HCT116 (cell line): ENCODE data around the gene SAYSD1. TPM values are rescaled to one million over a fixed set of nuclear protein-coding genes. Genes with fewer than 3 reads are reported as not detected.

Experiments
- ATAC-seq: fragments of 200-7000 bp; cut with Tn5 transposase; 2 replicates; pipeline ENCODE4 v1.9.1; 2020; ENCODE audit warnings: mild to moderate bottlenecking, moderate library complexity
- BruUV-seq: library from RNA; stranded (reverse); fragments of 400-500 nt; replicated peaks from 2 replicates; lab custom pipeline; 2021; lab: Mats Ljungman, UMichigan
- CTCF ChIA-PET: fragments of 300-600 bp; sonication (Branson Sonifier 250); formaldehyde crosslinking; loops from one replicate; lab custom pipeline; 2021; ENCODE audit warnings: antibody characterized with exemption; lab: Charles Lee
- POLR2A ChIA-PET: fragments of 300-600, 350-600 bp; sonication (Branson Sonifier 250); formaldehyde crosslinking; loops from one replicate; lab custom pipeline; 2021; ENCODE audit warnings: antibody characterized with exemption; lab: Charles Lee
- RAD21 ChIA-PET, 2 experiments: fragments of 300-600 bp; sonication (Branson Sonifier 250); formaldehyde crosslinking; loops; one replicate each; lab custom pipeline; 2023; ENCODE audit warnings: low total read pairs in 2 of 2; ENCODE audit not compliant: uncharacterized antibody in 2 of 2, unreplicated experiment in 2 of 2, low non-redundant PET in 1 of 2; lab: Charles Lee
- DNase-seq: peaks from one replicate; pipeline ENCODE4 v3.0.0-alpha.2; 2010; ENCODE audit warnings: low read depth, low spot score
- H2AFZ ChIP-seq: fragments of 200-600 bp; shearing (Covaris generic), sonication (generic); 2 replicates; pipeline ENCODE4 v1.6.1; 2017; ENCODE audit warnings: low read depth, mixed run types, mixed read lengths, antibody characterized with exemption, low read length; ENCODE audit not compliant: poor library complexity, severe bottlenecking
- H3K27ac ChIP-seq: 2 replicates; pipeline ENCODE4 v1.5.1; 2012; ENCODE audit warnings: low read depth, low read length
- H3K27me3 ChIP-seq: fragments of 200-600 bp; sonication (generic); 2 replicates; pipeline ENCODE4 v1.6.1; 2016; ENCODE audit warnings: mixed run types, low read length, mixed read lengths; ENCODE audit not compliant: insufficient read depth
- H3K36me3 ChIP-seq, 2 experiments: fragments of 200-500 bp in 1 of 2; fragments of 200-600 bp in 1 of 2; sonication (Bioruptor generic) in 1 of 2; sonication (generic) in 1 of 2; 2 replicates each; pipeline versions ENCODE4 v1.5.1 to v1.6.1; 2014 to 2016; ENCODE audit warnings: low read length in 2 of 2, inconsistent platforms in 1 of 2, mixed read lengths in 1 of 2, mixed run types in 1 of 2; ENCODE audit not compliant: insufficient read depth in 2 of 2, control insufficient read depth in 1 of 2
- H3K4me1 ChIP-seq, 2 experiments: fragments of 200-600 bp in 1 of 2; sonication (generic) in 1 of 2; 2 replicates each; pipeline versions ENCODE4 v1.5.1 to v1.6.1; 2012 to 2017; ENCODE audit warnings: low read length in 2 of 2, inconsistent platforms in 1 of 2, mild to moderate bottlenecking in 1 of 2, mixed read lengths in 1 of 2, mixed run types in 1 of 2, moderate library complexity in 1 of 2; ENCODE audit not compliant: insufficient read depth in 2 of 2, control insufficient read depth in 1 of 2
- H3K4me2 ChIP-seq: fragments of 200-600 bp; sonication (generic); 2 replicates; pipeline ENCODE4 v1.6.1; 2017; ENCODE audit warnings: mixed run types, low read length, mixed read lengths
- H3K4me3 ChIP-seq, 2 experiments: fragments of 200-600 bp in 1 of 2; sonication (generic) in 1 of 2; replicated peaks in 1 of 2; 2 replicates each; pipeline ENCODE4 v1.5.1; 2011 to 2016; ENCODE audit warnings: low read length in 2 of 2, control low read depth in 1 of 2, low read depth in 1 of 2, mild to moderate bottlenecking in 1 of 2, mixed read lengths in 1 of 2, mixed run types in 1 of 2
- H3K79me2 ChIP-seq: fragments of 200-600 bp; sonication (generic); 2 replicates; pipeline ENCODE4 v1.6.1; 2017; ENCODE audit warnings: mild to moderate bottlenecking, mixed run types, low read length, moderate library complexity, mixed read lengths; ENCODE audit not compliant: insufficient read depth
- H3K9ac ChIP-seq: fragments of 200-600 bp; sonication (generic); 2 replicates; pipeline ENCODE4 v1.6.1; 2016; ENCODE audit warnings: low read length, mixed read lengths
- H3K9me2 ChIP-seq: fragments of 200-600 bp; sonication (generic), shearing (Covaris generic); 2 replicates; pipeline ENCODE4 v1.6.1; 2017; ENCODE audit warnings: mixed run types, mild to moderate bottlenecking, moderate library complexity; ENCODE audit not compliant: insufficient read depth
- H3K9me3 ChIP-seq, 2 experiments: fragments of 200-500 bp in 1 of 2; fragments of 200-600 bp in 1 of 2; sonication (Bioruptor generic) in 1 of 2; sonication (generic) in 1 of 2; 2 replicates each; pipeline ENCODE4 v1.6.1; 2014 to 2017; ENCODE audit warnings: low read length in 2 of 2, mixed read lengths in 2 of 2, inconsistent platforms in 1 of 2, low read depth in 1 of 2, mild to moderate bottlenecking in 1 of 2, mixed run types in 1 of 2, moderate library complexity in 1 of 2; ENCODE audit not compliant: control insufficient read depth in 1 of 2, insufficient read depth in 1 of 2
- H4K20me1 ChIP-seq: fragments of 200-600 bp; sonication (generic), shearing (Covaris generic); 2 replicates; pipeline ENCODE4 v1.6.1; 2017; ENCODE audit warnings: mixed run types, mild to moderate bottlenecking, moderate library complexity; ENCODE audit not compliant: insufficient read depth
- ATF3 ChIP-seq: IDR thresholded peaks from 2 replicates; pipeline ENCODE4 v1.6.1; 2012
- CBX3 ChIP-seq: IDR thresholded peaks from 2 replicates; pipeline ENCODE4 v1.6.1; 2012; ENCODE audit warnings: low read depth
- CEBPB ChIP-seq: IDR thresholded peaks from 2 replicates; pipeline ENCODE4 v1.6.1; 2012; ENCODE audit warnings: low read depth
- CTCF ChIP-seq, 3 experiments: fragments of 200-600 bp in 1 of 3; sonication (generic) in 1 of 3; IDR thresholded peaks in 2 of 3; conservative IDR thresholded peaks in 1 of 3; 2 replicates each; pipeline ENCODE4 v1.5.1; 2012 to 2017; ENCODE audit warnings: low read depth in 2 of 3, low read length in 2 of 3, antibody characterized with exemption in 1 of 3, borderline replicate concordance in 1 of 3, control low read depth in 1 of 3, mild to moderate bottlenecking in 1 of 3, mixed read lengths in 1 of 3, mixed run types in 1 of 3, moderate library complexity in 1 of 3; ENCODE audit not compliant: insufficient read depth in 1 of 3
- EGR1 ChIP-seq: IDR thresholded peaks from 2 replicates; pipeline ENCODE4 v1.6.1; 2012; ENCODE audit warnings: low read depth
- ELF1 ChIP-seq: IDR thresholded peaks from 2 replicates; pipeline ENCODE4 v1.6.1; 2012; ENCODE audit warnings: low read depth, borderline replicate concordance
- EZH2phosphoT487 ChIP-seq: fragments of 200-600 bp; IDR thresholded peaks from 2 replicates; pipeline ENCODE4 v1.6.1; 2018; ENCODE audit warnings: antibody characterized with exemption, borderline replicate concordance
- FOSL1 ChIP-seq: IDR thresholded peaks from 2 replicates; pipeline ENCODE4 v1.6.1; 2012; ENCODE audit warnings: low read depth
- JUND ChIP-seq: IDR thresholded peaks from 2 replicates; pipeline ENCODE4 v1.6.1; 2012
- MAX ChIP-seq: IDR thresholded peaks from 2 replicates; pipeline ENCODE4 v1.6.1; 2012
- POLR2A ChIP-seq: IDR thresholded peaks from 2 replicates; pipeline ENCODE4 v1.7.0; 2011; ENCODE audit warnings: borderline replicate concordance; ENCODE audit not compliant: insufficient read depth, insufficient read length; ENCODE audit errors: extremely low read depth
- POLR2AphosphoS5 ChIP-seq: IDR thresholded peaks from 2 replicates; pipeline ENCODE4 v1.6.1; 2011; ENCODE audit warnings: mild to moderate bottlenecking, low read depth, low read length, moderate library complexity
- REST ChIP-seq: IDR thresholded peaks from 2 replicates; pipeline ENCODE4 v1.6.1; 2012; ENCODE audit warnings: low read depth
- SIN3A ChIP-seq: IDR thresholded peaks from 2 replicates; pipeline ENCODE4 v1.6.1; 2012; ENCODE audit warnings: low read depth
- SRF ChIP-seq: IDR thresholded peaks from 2 replicates; pipeline ENCODE4 v1.6.1; 2012; ENCODE audit warnings: low read depth
- TCF7L2 ChIP-seq: IDR thresholded peaks from 2 replicates; pipeline ENCODE4 v1.7.0; 2011; ENCODE audit warnings: borderline replicate concordance, inconsistent platforms; ENCODE audit not compliant: insufficient read depth, insufficient read length; ENCODE audit errors: extremely low read depth
- YY1 ChIP-seq: IDR thresholded peaks from 2 replicates; pipeline ENCODE4 v1.6.1; 2011; ENCODE audit warnings: low read length, low read depth, moderate library complexity, mild to moderate bottlenecking; ENCODE audit not compliant: insufficient replicate concordance; ENCODE audit errors: extremely low read depth
- ZBTB33 ChIP-seq: IDR thresholded peaks from 2 replicates; pipeline ENCODE4 v1.6.1; 2011; ENCODE audit warnings: mild to moderate bottlenecking, low read length, moderate library complexity; ENCODE audit not compliant: insufficient replicate concordance; ENCODE audit errors: extremely low read depth
- ZFX ChIP-seq: fragments of 450-650 bp; IDR thresholded peaks from 2 replicates; pipeline ENCODE4 v1.6.1; 2017
- ZNF274 ChIP-seq: fragments of 200-500 bp; sonication (Bioruptor generic); IDR thresholded peaks from 2 replicates; pipeline ENCODE4 v1.6.1; 2014; ENCODE audit warnings: mild to moderate bottlenecking, low read depth, low read length, inconsistent platforms
- intact Hi-C: fragments of 100-400 bp; cut with micrococcal nuclease; formaldehyde crosslinking; loops from 2 replicates; pipeline ENCODE4 v1.10.0; 2022
- total RNA-seq: library from RNA; stranded (reverse); gene quantifications from one replicate; pipeline ENCODE4 v1.2.1, GENCODE V29; 2021; ENCODE audit not compliant: unreplicated experiment

The SAYSD1 gene
- total RNA-seq, 1 experiment from 2014 or later = 10.1 TPM

- RAD21 ChIA-PET = no interaction called here
- CTCF ChIA-PET = interaction anchor here (0.9 kb wide), 1 partner anchor 145 kb away, joined by 4 read pairs; no protein-coding TSS in a partner anchor
- POLR2A ChIA-PET = no interaction called here
These were observed 42.5 kb upstream of the SAYSD1 start for GRCh38 chr6:39157511-39157910.

More at GRCh38 chr6:39157511-39157910, 42.5 kb upstream of the SAYSD1 start:
- no TSS peak for BruUV-seq
- TF ChIP-seq CBX3 (no peak), CTCF (IDR thresholded peaks at IDR 0.05 in 2 of 3, conservative IDR thresholded peaks at IDR 0.05 in 1 of 3; ENCODE audit: borderline replicate concordance in 1 of 3, insufficient read depth in 1 of 3, low read depth in 2 of 3, low read length in 2 of 3) (no peak), POLR2A (no peak), SRF (no peak), JUND (no peak), ZNF274 (no peak), REST (no peak), TCF7L2 (no peak), FOSL1 (no peak), SIN3A (no peak), ATF3 (no peak), YY1 (no peak), EZH2phosphoT487 (no peak), ZFX (no peak), MAX (no peak), ELF1 (no peak), POLR2AphosphoS5 (no peak), ZBTB33 (no peak), CEBPB (no peak), EGR1 (no peak)
- Histone ChIP-seq H3K27me3 (peaks cover 1% of the 10 kb centered on the region; the same call in 1 of the 2 replicates), H3K4me2 (no peak overlapping the region), H4K20me1 (no peaks in the 10 kb centered on the region), H3K9ac (no peak overlapping the region), H3K4me1 (no peaks in the 10 kb centered on the region), H3K79me2 (no peaks in the 10 kb centered on the region), H3K27ac (no peak overlapping the region), H3K36me3 (no peaks in the 10 kb centered on the region), H3K9me3 (no peaks in the 10 kb centered on the region), H2AFZ (no peak overlapping the region), H3K9me2 (no peaks in the 10 kb centered on the region), H3K4me3 (no peak overlapping the region)
- no peak for DNase-seq
- no peak for ATAC-seq
- intact Hi-C loops = loop anchor here (5.0 to 10.0 kb wide), 2 partner anchors 153 to 185 kb away; no protein-coding TSS in a partner anchor
